ENCODE data around the gene TMEM37. TPM values are rescaled to one million over a fixed set of nuclear protein-coding genes. Genes with fewer than 3 reads are reported as not detected.

TMEM37 gene
- total RNA-seq, 1 donor from 2014 or later = 85.7 TPM

Other genes with a start within 250 kb of the TMEM37 start
- 120 TPM for gene STEAP3, start 208.0 kb upstream of the TMEM37 start, total RNA-seq
- 3.0 TPM for gene C2orf76, start 65.0 kb upstream of the TMEM37 start, total RNA-seq
- 194 TPM for gene DBI, start 64.9 kb upstream of the TMEM37 start, total RNA-seq
- gene SCTR, start 92.6 kb downstream of the TMEM37 start, total RNA-seq = 0.10 TPM
- 1.2 TPM for gene CFAP221, start 112.6 kb downstream of the TMEM37 start, total RNA-seq
- 18.4 TPM for gene TMEM177, start 247.3 kb downstream of the TMEM37 start, total RNA-seq